ENCODE data around the gene ARID1B.

- TF ChIP-seq CTCF (conservative IDR thresholded peaks at IDR 0.05) (no peak), ZFX (IDR thresholded peaks at IDR 0.05) (no peak)
Measured at GRCh38 chr6:156952401-156952800, 175.2 kb downstream of the ARID1B start.
